Lung (tissue), 13 donors: ENCODE data around the gene KRT40. TPM values are rescaled to one million over a fixed set of nuclear protein-coding genes. Genes with fewer than 3 reads are reported as not detected.

Experiments
- ATAC-seq: fragments of 200-7000 bp; cut with Tn5 transposase; one replicate; pipeline ENCODE4 v1.9.1; 2020; ENCODE audit warnings: moderate number of reproducible peaks; ENCODE audit not compliant: insufficient read depth, low FRiP score
- DNase-seq, 3 donors: peaks; one replicate each; pipeline ENCODE4 v3.0.0-alpha.2; 2013 to 2017
- H3K27ac ChIP-seq, 2 donors: one replicate each; pipeline ENCODE4 v1.5.1; 2013; ENCODE audit warnings: mild to moderate bottlenecking in 2 of 2, moderate library complexity in 2 of 2, control low read depth in 1 of 2, inconsistent platforms in 1 of 2, low read depth in 1 of 2, low read length in 1 of 2
- H3K27me3 ChIP-seq, 3 donors: one replicate each; pipeline ENCODE4 v1.5.1; 2013; ENCODE audit warnings: low read length in 2 of 3; ENCODE audit not compliant: control insufficient read depth in 3 of 3, insufficient read depth in 3 of 3
- H3K36me3 ChIP-seq, 4 donors: one replicate each; pipeline ENCODE4 v1.5.1; 2013; ENCODE audit warnings: low read length in 4 of 4, mild to moderate bottlenecking in 1 of 4, moderate library complexity in 1 of 4; ENCODE audit not compliant: control insufficient read depth in 4 of 4, insufficient read depth in 4 of 4
- H3K4me1 ChIP-seq, 5 donors: one replicate each; pipeline ENCODE4 v1.5.1; 2013; ENCODE audit warnings: low read length in 5 of 5, mild to moderate bottlenecking in 2 of 5, moderate library complexity in 1 of 5; ENCODE audit not compliant: control insufficient read depth in 5 of 5, insufficient read depth in 5 of 5
- H3K4me3 ChIP-seq: one replicate; pipeline ENCODE4 v1.5.1; 2013; ENCODE audit warnings: mild to moderate bottlenecking, control low read depth, moderate library complexity
- H3K9ac ChIP-seq, 2 donors: one replicate each; pipeline ENCODE4 v1.5.1; 2013; ENCODE audit warnings: low read length in 2 of 2, control low read depth in 1 of 2; ENCODE audit not compliant: insufficient read depth in 1 of 2
- H3K9me3 ChIP-seq, 4 donors: one replicate each; pipeline ENCODE4 v1.5.1; 2013; ENCODE audit warnings: low read length in 3 of 4, mild to moderate bottlenecking in 1 of 4, moderate library complexity in 1 of 4; ENCODE audit not compliant: control insufficient read depth in 4 of 4, insufficient read depth in 3 of 4
- WGBS, 2 donors: extraction: QIAGEN DNeasy Blood & Tissue Kit; methylation state at CpG; one replicate each; pipeline ENCODE4 v1.1.7; 2013; 5-methylcytosine and 5-hydroxymethylcytosine counted together
- polyA plus RNA-seq, 2 donors: library from polyadenylated mRNA; stranded (reverse); fragments of 200-250 nt; gene quantifications; one replicate each; pipeline ENCODE4 v1.2.1, GENCODE V29; 2013
- small RNA-seq: library from RNA; depleted of rRNA; stranded (forward); fragments of <200 nt; gene quantifications from one replicate; pipeline ENCODE3, GENCODE V24; 2014; ENCODE audit warnings: low replicate concordance
- total RNA-seq, 2 donors: library from RNA; depleted of rRNA in 1 of 2; stranded (reverse); fragments of >200 nt in 1 of 2; gene quantifications; one replicate each; pipeline ENCODE4 v1.2.1, GENCODE V29; 2014 to 2021
- TF ChIP-seq, protein P1 (sequence below): IDR thresholded peaks from 2 replicates; pipeline ENCODE4 v1.5.1; 2012; ENCODE audit warnings: mild to moderate bottlenecking; ENCODE audit errors: control extremely low read depth, extremely low read depth
- donor health status: control.
- donor health status: control.
- donor health status: Bipolar disorder and iron deficiency.
- donor health status: healthy.
- donor health status: DM: yes; HTN: yes; CAD: no.

The KRT40 gene
- total and polyA plus RNA-seq, 4 donors: 0.09 to 0.31 TPM; not detected in 2

DNA sequence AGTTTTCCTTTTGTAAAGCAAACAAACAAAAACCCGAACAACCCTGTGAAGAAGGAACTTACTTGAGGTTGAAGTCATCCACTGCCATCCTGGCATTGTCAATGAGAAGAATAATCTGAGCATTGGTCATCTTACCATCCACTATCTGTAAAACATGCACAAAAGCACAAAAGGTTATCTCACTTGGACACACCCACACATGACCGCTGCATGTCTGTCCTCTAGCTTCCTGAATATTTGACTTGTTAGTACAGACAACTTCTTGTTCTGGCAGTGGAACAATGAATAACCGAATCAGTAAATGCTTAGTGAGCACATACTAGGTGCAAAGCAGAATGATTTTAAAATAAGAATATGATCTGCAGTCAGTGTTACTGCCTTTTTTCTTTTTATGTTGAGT, 52.8 kb downstream of the KRT40 start:
- Histone ChIP-seq H3K9ac (no peak overlapping the region), H3K4me1 (peaks cover 0 to 2% (median 0%) of the 10 kb centered on the region in 5 donors), H3K36me3 (no peaks in the 10 kb centered on the region), H3K9me3 (no peaks in the 10 kb centered on the region), H3K4me3 (no peak overlapping the region), H3K27me3 (peaks cover 0 to 3% (median 3%) of the 10 kb centered on the region in 3 donors), H3K27ac (no peak overlapping the region)
- ATAC-seq (no peak), DNase-seq (no peak)
- TF ChIP-seq, protein P1, sequence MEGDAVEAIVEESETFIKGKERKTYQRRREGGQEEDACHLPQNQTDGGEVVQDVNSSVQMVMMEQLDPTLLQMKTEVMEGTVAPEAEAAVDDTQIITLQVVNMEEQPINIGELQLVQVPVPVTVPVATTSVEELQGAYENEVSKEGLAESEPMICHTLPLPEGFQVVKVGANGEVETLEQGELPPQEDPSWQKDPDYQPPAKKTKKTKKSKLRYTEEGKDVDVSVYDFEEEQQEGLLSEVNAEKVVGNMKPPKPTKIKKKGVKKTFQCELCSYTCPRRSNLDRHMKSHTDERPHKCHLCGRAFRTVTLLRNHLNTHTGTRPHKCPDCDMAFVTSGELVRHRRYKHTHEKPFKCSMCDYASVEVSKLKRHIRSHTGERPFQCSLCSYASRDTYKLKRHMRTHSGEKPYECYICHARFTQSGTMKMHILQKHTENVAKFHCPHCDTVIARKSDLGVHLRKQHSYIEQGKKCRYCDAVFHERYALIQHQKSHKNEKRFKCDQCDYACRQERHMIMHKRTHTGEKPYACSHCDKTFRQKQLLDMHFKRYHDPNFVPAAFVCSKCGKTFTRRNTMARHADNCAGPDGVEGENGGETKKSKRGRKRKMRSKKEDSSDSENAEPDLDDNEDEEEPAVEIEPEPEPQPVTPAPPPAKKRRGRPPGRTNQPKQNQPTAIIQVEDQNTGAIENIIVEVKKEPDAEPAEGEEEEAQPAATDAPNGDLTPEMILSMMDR: no peak
- 60 to 76% methylated on average over 3 of the region's 3 CpGs for WGBS, 2 donors

Small RNA genes within 50 kb of the gene (small RNA-seq; reads per million reads assigned to genes)
- gene KRTAP3-4P: not detected

Other genes starting within 250 kb of the KRT40 start
Only the 30 nearest of the 35 such genes appear.
- under 1 TPM; 0.14 to 0.71 TPM for gene KRT27, start 201.8 kb downstream of the KRT40 start, total RNA-seq
- gene KRT27, start 201.8 kb downstream of the KRT40 start, polyA plus RNA-seq: 1 to 10 TPM in 1 of 2 donors, under 1 TPM in 1; 0.39 to 1.5 TPM
- not detected for gene KRT28, start 184.4 kb downstream of the KRT40 start, total RNA-seq
- gene KRT28, start 184.4 kb downstream of the KRT40 start, polyA plus RNA-seq: not detected
- 10 to 100 TPM in 1 of 2 donors, 1 to 10 TPM in 1; 4.6 to 34.7 TPM for gene KRT10, start 161.7 kb downstream of the KRT40 start, total RNA-seq
- gene KRT10, start 161.7 kb downstream of the KRT40 start, polyA plus RNA-seq: 10 to 100 TPM; 21.0 to 60.6 TPM
- gene KRT12, start 117.1 kb downstream of the KRT40 start, total RNA-seq: not detected
- gene KRT12, start 117.1 kb downstream of the KRT40 start, polyA plus RNA-seq: not detected
- gene KRT20, start 99.1 kb downstream of the KRT40 start, total RNA-seq: under 1 TPM in 1 of 2 donors, not detected in 1; 0.31 TPM
- gene KRT20, start 99.1 kb downstream of the KRT40 start, polyA plus RNA-seq: under 1 TPM in 1 of 2 donors, not detected in 1; 0.24 TPM
- 1 to 10 TPM; 1.3 to 2.0 TPM for gene KRT23, start 46.7 kb downstream of the KRT40 start, total RNA-seq
- gene KRT23, start 46.7 kb downstream of the KRT40 start, polyA plus RNA-seq: 1 to 10 TPM; 1.9 to 9.4 TPM
- gene KRT39, start 17.4 kb downstream of the KRT40 start, total RNA-seq: not detected
- not detected for gene KRT39, start 17.4 kb downstream of the KRT40 start, polyA plus RNA-seq
- gene KRTAP3-3, start 9.8 kb upstream of the KRT40 start, total RNA-seq: not detected
- not detected for gene KRTAP3-3, start 9.8 kb upstream of the KRT40 start, polyA plus RNA-seq
- not detected for gene KRTAP3-2, start 15.6 kb upstream of the KRT40 start, total RNA-seq
- under 1 TPM in 1 of 2 donors, not detected in 1; 0.94 TPM for gene KRTAP3-2, start 15.6 kb upstream of the KRT40 start, polyA plus RNA-seq
- gene KRTAP3-1, start 24.8 kb upstream of the KRT40 start, total RNA-seq: not detected
- gene KRTAP3-1, start 24.8 kb upstream of the KRT40 start, polyA plus RNA-seq: not detected
- not detected for gene KRTAP1-5, start 42.9 kb upstream of the KRT40 start, total RNA-seq
- not detected for gene KRTAP1-5, start 42.9 kb upstream of the KRT40 start, polyA plus RNA-seq
- gene KRTAP1-4, start 45.9 kb upstream of the KRT40 start, total RNA-seq: not detected
- not detected for gene KRTAP1-4, start 45.9 kb upstream of the KRT40 start, polyA plus RNA-seq
- gene KRTAP1-3, start 50.5 kb upstream of the KRT40 start, total RNA-seq: not detected
- gene KRTAP1-3, start 50.5 kb upstream of the KRT40 start, polyA plus RNA-seq: not detected
- not detected for gene KRTAP1-1, start 57.1 kb upstream of the KRT40 start, total RNA-seq
- gene KRTAP1-1, start 57.1 kb upstream of the KRT40 start, polyA plus RNA-seq: not detected
- gene KRTAP2-1, start 63.0 kb upstream of the KRT40 start, total RNA-seq: not detected
- gene KRTAP2-1, start 63.0 kb upstream of the KRT40 start, polyA plus RNA-seq: not detected
- gene KRTAP2-2, start 70.9 kb upstream of the KRT40 start, total RNA-seq: not detected
- not detected for gene KRTAP2-2, start 70.9 kb upstream of the KRT40 start, polyA plus RNA-seq
- gene KRTAP2-3, start 75.8 kb upstream of the KRT40 start, total RNA-seq: not detected
- gene KRTAP2-3, start 75.8 kb upstream of the KRT40 start, polyA plus RNA-seq: not detected
- gene KRTAP2-4, start 81.6 kb upstream of the KRT40 start, total RNA-seq: not detected
- not detected for gene KRTAP2-4, start 81.6 kb upstream of the KRT40 start, polyA plus RNA-seq
- gene KRTAP4-7, start 99.8 kb upstream of the KRT40 start, total RNA-seq: not detected
- gene KRTAP4-7, start 99.8 kb upstream of the KRT40 start, polyA plus RNA-seq: not detected
- not detected for gene KRTAP4-8, start 113.8 kb upstream of the KRT40 start, total RNA-seq
- not detected for gene KRTAP4-8, start 113.8 kb upstream of the KRT40 start, polyA plus RNA-seq
- gene KRTAP4-16, start 117.9 kb upstream of the KRT40 start, total RNA-seq: not detected
- not detected for gene KRTAP4-16, start 117.9 kb upstream of the KRT40 start, polyA plus RNA-seq
- not detected for gene KRTAP4-9, start 121.1 kb upstream of the KRT40 start, total RNA-seq
- not detected for gene KRTAP4-9, start 121.1 kb upstream of the KRT40 start, polyA plus RNA-seq
- under 1 TPM in 1 of 2 donors, not detected in 1; 0.34 TPM for gene KRTAP4-11, start 134.0 kb upstream of the KRT40 start, total RNA-seq
- not detected for gene KRTAP4-11, start 134.0 kb upstream of the KRT40 start, polyA plus RNA-seq
- gene KRTAP4-12, start 139.9 kb upstream of the KRT40 start, total RNA-seq: not detected
- gene KRTAP4-12, start 139.9 kb upstream of the KRT40 start, polyA plus RNA-seq: not detected
- not detected for gene KRTAP4-6, start 156.2 kb upstream of the KRT40 start, total RNA-seq
- not detected for gene KRTAP4-6, start 156.2 kb upstream of the KRT40 start, polyA plus RNA-seq
- not detected for gene KRTAP4-5, start 165.5 kb upstream of the KRT40 start, total RNA-seq
- not detected for gene KRTAP4-5, start 165.5 kb upstream of the KRT40 start, polyA plus RNA-seq
- not detected for gene KRTAP4-4, start 176.4 kb upstream of the KRT40 start, total RNA-seq
- not detected for gene KRTAP4-4, start 176.4 kb upstream of the KRT40 start, polyA plus RNA-seq
- gene KRTAP4-3, start 183.9 kb upstream of the KRT40 start, total RNA-seq: not detected
- gene KRTAP4-3, start 183.9 kb upstream of the KRT40 start, polyA plus RNA-seq: not detected
- not detected for gene KRTAP4-2, start 193.9 kb upstream of the KRT40 start, total RNA-seq
- gene KRTAP4-2, start 193.9 kb upstream of the KRT40 start, polyA plus RNA-seq: not detected
- not detected for gene KRTAP4-1, start 200.6 kb upstream of the KRT40 start, total RNA-seq
- gene KRTAP4-1, start 200.6 kb upstream of the KRT40 start, polyA plus RNA-seq: not detected